HG03571 (cell line): Measurements from ENCODE around the gene DDX19B.
"Not testable (repeated sequence)": the region's sequence is repeated elsewhere in the genome, so short reads cannot be mapped to it uniquely, and the experiment has no call there.

Experiments
- ATAC-seq: cut with Tn5 transposase; IDR thresholded peaks from one replicate; pipeline ENCODE4 v1.9.1; 2021; ENCODE audit not compliant: unreplicated experiment

The DDX19B gene

GRCh38 chr16:70287304-70287971, 11.5 kb upstream of the DDX19B start:
- not testable (repeated sequence) for ATAC-seq

DNA sequence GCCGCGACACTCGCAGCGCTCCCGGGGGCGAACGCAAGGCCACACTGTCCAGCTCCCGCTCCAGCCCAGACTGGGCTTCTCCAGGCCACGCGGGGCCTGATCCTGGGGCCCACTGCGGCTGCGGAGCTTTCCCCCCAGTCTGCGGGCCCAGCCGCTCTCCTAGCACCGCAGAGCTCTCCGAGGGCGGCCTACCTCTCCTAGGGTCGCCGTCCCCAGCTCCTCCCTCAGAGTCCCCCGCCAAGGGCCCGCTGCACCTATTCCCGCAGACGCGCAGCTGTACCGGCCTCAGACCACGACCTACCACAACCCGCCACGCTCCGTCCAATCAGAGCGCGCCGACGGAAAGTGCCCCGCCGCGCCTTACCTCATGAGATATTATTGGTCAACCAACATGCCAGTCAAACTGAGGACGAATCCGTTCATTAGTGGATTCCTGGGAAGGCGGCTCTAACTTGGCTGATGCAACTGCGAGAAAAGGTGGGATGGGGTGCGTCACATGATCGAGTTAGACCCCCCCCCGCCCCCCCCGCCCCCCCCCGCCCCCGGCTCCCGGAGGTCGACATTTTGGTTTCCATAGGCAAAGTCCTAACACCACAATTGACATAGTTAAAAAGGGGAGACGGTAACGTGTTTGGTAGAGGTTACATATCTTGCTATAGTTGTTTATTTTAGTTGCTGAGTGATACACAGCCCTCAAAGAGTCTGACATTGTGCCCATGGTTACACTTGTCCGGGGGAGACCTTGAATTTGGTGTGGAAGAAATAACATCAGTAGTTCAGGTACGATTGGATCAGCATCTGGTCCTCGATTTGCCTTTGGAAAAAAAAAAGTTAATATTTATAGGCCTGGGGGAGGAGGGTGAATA, 9.5 kb upstream of the DDX19B start, which contains the start of gene AARS1:
AARS1 (minus strand) TSS at position 278 of the 866 bp plus-strand sequence. CDS start 6,743 bp downstream, outside the sequence.
- ATAC-seq, result peak; percentile 96

DNA sequence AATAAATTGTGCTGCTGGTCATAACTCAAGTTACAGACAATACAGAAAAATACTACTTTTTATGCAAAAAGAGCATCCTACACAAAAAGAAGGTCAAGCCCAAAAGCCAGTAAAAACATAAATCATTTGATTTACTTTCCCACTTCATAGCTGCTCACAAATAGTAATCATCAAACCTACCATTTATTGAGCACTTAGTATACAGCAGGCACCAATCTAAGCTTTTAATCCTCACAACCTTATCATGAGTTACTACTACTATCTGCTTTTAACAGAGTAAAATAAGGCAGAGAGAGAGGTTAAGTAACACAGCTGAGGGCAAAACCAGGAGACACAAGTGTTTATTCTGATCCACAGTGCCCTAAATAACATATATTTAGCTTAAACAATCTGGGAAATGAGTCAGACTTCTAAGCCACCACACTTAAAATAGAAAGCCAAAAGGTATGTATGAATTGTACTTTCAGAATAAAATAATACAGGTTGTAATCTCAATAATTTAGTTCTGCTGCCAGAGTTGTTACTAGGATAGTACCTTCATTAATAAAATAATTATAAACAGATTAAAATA, 8.0 kb upstream of the DDX19B start:
- ATAC-seq, result no peak

DNA sequence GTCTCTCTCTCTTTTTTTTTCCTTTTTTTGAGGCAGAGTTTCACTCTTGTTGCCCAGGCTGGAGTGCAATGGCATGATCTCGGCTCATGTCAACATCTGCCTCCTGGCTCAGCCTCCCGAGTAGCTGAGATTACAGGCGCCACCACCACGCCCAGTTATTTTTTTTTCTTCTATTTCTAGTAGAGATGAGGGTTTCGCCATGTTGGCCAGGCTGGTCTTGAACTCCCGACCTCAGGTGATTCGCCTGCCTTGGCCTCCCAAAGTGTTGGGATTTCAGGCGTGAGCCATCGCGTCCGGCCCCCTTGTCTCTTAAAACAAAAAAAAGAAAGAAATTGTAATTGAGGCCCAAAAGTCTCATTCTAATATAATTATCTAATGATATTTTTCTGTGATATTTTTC, 6.8 kb upstream of the DDX19B start:
- not testable (repeated sequence) for ATAC-seq

- ATAC-seq, result no peak
These were observed 4.5 kb upstream of the DDX19B start for GRCh38 chr16:70294385-70295025.

GRCh38 chr16:70295634-70296033, 3.4 kb upstream of the DDX19B start:
- no peak for ATAC-seq

DNA sequence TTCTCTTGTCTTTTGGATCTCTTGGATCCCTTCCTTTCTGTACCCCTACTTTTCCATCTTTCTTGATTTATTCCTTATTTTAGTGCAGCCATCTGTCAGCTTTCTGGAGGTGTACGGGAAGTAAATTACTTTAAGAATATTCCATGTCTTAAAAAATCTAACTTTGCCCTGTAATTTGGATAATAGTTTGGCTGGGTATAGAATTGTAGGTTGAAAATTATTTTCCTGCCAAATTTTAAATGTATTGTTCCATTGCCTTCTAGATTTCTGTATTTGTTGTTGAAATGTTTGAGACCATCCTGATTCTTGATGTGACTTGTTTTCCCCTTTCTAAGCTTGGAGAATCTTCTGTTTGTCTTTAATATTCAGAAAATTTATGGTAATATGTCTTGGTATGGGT, 2.1 kb downstream of the DDX19B start:
- no peak for ATAC-seq

GRCh38 chr16:70302745-70303144, 3.8 kb downstream of the DDX19B start:
- no peak for ATAC-seq

GRCh38 chr16:70304892-70305448, 6.0 kb downstream of the DDX19B start:
- ATAC-seq, result no peak

- no peak for ATAC-seq
These were observed 7.9 kb downstream of the DDX19B start for GRCh38 chr16:70306880-70307279.

DNA sequence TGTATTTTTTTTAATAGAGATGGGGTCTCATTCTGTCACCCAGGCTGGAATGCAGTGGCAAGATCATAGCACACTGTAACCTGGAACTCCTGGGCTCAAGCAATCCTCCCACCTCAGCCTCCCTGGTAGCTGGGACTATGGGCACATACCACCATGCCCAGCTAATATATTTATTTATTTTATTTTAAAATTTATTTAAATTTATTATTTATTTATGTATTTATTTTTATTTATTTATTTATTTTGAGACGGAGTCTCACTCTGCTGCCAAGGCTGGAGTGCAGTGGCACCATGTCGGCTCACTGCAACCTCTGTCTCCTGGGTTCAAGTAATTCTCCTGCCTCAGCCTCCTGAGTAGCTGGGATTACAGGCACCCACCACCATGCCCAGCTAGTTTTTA, 8.7 kb downstream of the DDX19B start:
- ATAC-seq, result not testable (repeated sequence)

DNA sequence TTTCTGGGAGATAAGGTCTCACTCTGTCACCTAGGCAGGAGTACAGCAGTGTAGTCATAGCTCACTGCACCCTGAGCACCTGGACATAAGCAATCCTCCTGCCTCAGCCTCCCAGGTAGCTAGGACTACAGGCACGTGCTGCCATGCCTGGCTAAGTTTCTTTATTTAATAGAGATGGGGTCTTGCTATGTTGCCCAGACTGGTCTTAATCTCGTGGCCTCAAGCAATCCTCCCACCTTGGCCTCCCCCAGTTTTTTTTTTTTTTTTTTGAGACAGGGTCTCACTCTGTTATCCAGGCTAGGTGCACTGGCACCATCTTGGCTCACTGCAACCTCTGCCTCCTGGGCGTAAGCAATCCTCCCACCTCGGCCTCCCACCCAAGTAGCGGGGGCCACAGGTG, 21.1 kb downstream of the DDX19B start:
- no peak for ATAC-seq

GRCh38 chr16:70324998-70325747, 26.2 kb downstream of the DDX19B start:
- ATAC-seq, result no peak

DNA sequence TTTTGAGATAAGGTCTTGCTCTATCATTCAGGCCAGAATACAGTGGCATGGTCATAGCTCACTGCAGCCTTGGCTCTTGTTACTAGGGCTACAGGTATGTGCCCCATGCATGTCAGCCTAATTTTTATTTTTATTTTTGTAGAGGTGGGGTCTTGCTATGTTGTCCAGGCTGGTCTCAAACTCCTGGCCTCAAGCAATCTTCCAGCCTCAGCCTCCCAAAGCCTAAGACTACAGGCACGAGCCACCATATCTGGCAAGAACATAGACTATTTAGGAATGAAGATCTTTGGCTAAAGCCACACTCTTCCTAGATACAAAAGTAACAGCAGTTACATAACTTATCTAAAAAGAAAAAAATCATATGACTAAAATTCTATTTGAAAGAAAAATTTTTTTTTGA, 32.1 kb downstream of the DDX19B start:
- ATAC-seq, result no peak

DNA sequence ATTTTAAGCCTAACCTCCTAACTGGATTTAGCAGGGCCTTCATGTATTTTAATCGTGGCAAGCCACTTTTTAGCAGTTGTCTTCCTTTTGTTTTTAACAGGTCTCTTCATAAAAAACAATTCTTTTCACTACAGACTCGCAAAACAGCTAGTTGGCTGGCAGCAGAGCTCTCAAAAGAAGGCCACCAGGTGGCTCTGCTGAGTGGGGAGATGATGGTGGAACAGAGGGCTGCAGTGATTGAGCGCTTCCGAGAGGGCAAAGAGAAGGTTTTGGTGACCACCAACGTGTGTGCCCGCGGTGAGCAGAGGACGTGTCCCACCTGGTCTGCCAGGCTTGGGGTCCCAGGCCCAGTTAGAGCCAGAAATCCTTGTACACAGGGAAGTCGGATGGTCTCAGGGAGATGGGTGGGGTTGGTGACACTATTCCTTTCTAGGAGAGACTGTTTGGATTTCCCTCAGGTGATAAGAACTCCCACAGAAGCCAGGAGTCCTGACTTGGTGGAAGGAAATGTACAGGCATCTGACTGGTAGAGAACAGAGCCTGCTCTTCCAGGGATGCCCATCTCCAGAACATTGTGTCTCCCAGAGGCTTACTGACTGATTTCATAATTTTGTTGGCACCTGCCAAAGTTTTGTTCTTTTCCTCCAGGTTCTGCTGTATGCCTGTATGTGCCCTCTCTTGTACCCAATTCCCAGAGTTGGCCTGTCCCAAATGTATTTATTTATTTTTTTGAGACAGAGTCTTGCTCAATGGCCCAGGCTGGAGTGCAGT, 32.8 kb downstream of the DDX19B start:
- no peak for ATAC-seq

- ATAC-seq, result not testable (repeated sequence)
These were observed 33.7 kb downstream of the DDX19B start for GRCh38 chr16:70332728-70333127.

- ATAC-seq, result no peak
These were observed 38.8 kb downstream of the DDX19B start for GRCh38 chr16:70337814-70338213.

DNA sequence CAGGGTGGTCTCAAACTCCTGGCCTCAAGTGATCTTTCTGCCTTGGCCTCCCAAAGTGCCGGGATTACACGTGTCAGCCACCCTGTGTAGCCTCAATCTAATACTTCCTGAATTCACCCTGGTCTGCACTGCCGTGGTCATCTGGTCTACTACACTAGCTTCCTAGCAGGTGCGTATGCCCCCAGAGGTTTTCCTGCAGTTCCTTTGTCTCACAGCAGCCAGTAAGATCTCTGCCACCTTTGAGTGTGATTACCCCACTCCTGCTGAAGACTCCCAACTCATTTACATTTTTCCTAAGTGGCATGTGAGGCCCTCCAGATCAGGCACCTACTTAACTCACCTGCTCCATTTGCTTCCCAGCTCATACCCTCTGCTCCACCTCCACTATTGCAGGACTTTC, 42.6 kb downstream of the DDX19B start:
- ATAC-seq, result no peak

- ATAC-seq, result no peak
These were observed 43.0 kb downstream of the DDX19B start for GRCh38 chr16:70342016-70342415.

- no peak for ATAC-seq
These were observed 46.9 kb downstream of the DDX19B start for GRCh38 chr16:70345840-70346239.
